OCI-LY3 (cell line): Measurements from ENCODE around the gene ZNF534.
"Not testable (repeated sequence)": the region's sequence is repeated elsewhere in the genome, so short reads cannot be mapped to it uniquely, and the experiment has no call there.

Experiments used
- H2AFZ ChIP-seq: fragments of 200-600, 300-600 bp; shearing (Covaris generic); 2 replicates; pipeline ENCODE4 v1.6.0; 2014; ENCODE audit warnings: antibody characterized with exemption, low read depth, low read length
- H3K27ac ChIP-seq: fragments of 200-600, 300-600 bp; sonication (generic); 2 replicates; pipeline ENCODE4 v1.5.1; 2014; ENCODE audit warnings: mild to moderate bottlenecking, low read length, moderate library complexity, mixed read lengths
- H3K27me3 ChIP-seq: fragments of 200-600, 300-600 bp; sonication (generic); 2 replicates; pipeline ENCODE4 v1.6.1; 2014; ENCODE audit warnings: low read depth, low read length, mixed read lengths
- H3K36me3 ChIP-seq: fragments of 200-600, 300-600 bp; sonication (generic); replicated peaks from 2 replicates; pipeline ENCODE3; 2014; ENCODE audit warnings: low read depth, low read length, mixed read lengths
- H3K4me1 ChIP-seq: fragments of 300-600, 200-600 bp; sonication (generic); 2 replicates; pipeline ENCODE4 v1.6.1; 2014; ENCODE audit warnings: low read length, mixed read lengths
- H3K4me2 ChIP-seq: fragments of 200-600, 300-600 bp; sonication (generic); 2 replicates; pipeline ENCODE4 v1.6.1; 2014; ENCODE audit warnings: low read length, mixed read lengths
- H3K4me3 ChIP-seq: fragments of 300-600, 200-600 bp; sonication (generic); 2 replicates; pipeline ENCODE4 v1.5.1; 2014; ENCODE audit warnings: antibody characterized with exemption, mild to moderate bottlenecking, low read length, moderate library complexity
- H3K79me2 ChIP-seq: fragments of 300-600, 200-600 bp; shearing (Covaris generic); 2 replicates; pipeline ENCODE4 v1.6.1; 2014; ENCODE audit warnings: mild to moderate bottlenecking, low read length, mixed read lengths
- H3K9ac ChIP-seq: fragments of 300-600, 200-600 bp; shearing (Covaris generic); 2 replicates; pipeline ENCODE4 v1.6.0; 2014; ENCODE audit warnings: mild to moderate bottlenecking, low read length, moderate library complexity
- H3K9me3 ChIP-seq: fragments of 200-600, 300-600 bp; shearing (Covaris generic); 2 replicates; pipeline ENCODE4 v1.6.1; 2014; ENCODE audit warnings: low read length, mixed read lengths; ENCODE audit not compliant: insufficient read depth
- H4K20me1 ChIP-seq: fragments of 200-600, 300-600 bp; sonication (generic); 2 replicates; pipeline ENCODE4 v1.6.1; 2016; ENCODE audit warnings: low read length, mixed read lengths; ENCODE audit not compliant: insufficient read depth
- CTCF ChIP-seq: fragments of 200-600, 300-600 bp; sonication (generic); IDR thresholded peaks from 2 replicates; pipeline ENCODE4 v1.5.1; 2014; ENCODE audit warnings: antibody characterized with exemption, low read length, low read depth
- EZH2phosphoT487 ChIP-seq: fragments of 200-600 bp; shearing (Covaris generic); IDR thresholded peaks from 2 replicates; pipeline ENCODE4 v1.6.1; 2018; ENCODE audit warnings: antibody characterized with exemption, mixed run types, low read depth

Gene ZNF534

GRCh38 chr19:52492994-52493470 lies 64.1 kb downstream of the ZNF534 start:
- no peak for TF ChIP-seq CTCF
- TF ChIP-seq EZH2phosphoT487 = no peak
- Histone ChIP-seq H3K4me1 (no peaks in the 10 kb centered on the region), H3K79me2 (no peaks in the 10 kb centered on the region), H3K4me3 (no peak overlapping the region), H4K20me1 (no peaks in the 10 kb centered on the region), H2AFZ (no peak overlapping the region), H3K27ac (no peak overlapping the region), H3K9ac (no peak overlapping the region), H3K9me3 (no peaks in the 10 kb centered on the region), H3K4me2 (no peak overlapping the region), H3K27me3 (no peaks in the 10 kb centered on the region), H3K36me3 (no peaks in the 10 kb centered on the region)

- H3K9me3 ChIP-seq = peaks cover 10% of the 10 kb centered on the region; the same call in 1 of the 2 replicates
- no peak overlapping the region for H3K4me3 ChIP-seq
- no peak overlapping the region for H2AFZ ChIP-seq
- no peak overlapping the region for H3K4me2 ChIP-seq
- H3K27ac ChIP-seq = no peak overlapping the region
- no peaks in the 10 kb centered on the region for H3K79me2 ChIP-seq
- H3K4me1 ChIP-seq = no peaks in the 10 kb centered on the region
- no peaks in the 10 kb centered on the region for H3K36me3 ChIP-seq
- no peaks in the 10 kb centered on the region for H3K27me3 ChIP-seq
- TF ChIP-seq EZH2phosphoT487 (no peak), CTCF (no peak)
- no peaks in the 10 kb centered on the region for H4K20me1 ChIP-seq
- no peak overlapping the region for H3K9ac ChIP-seq
Measured at GRCh38 chr19:52494518-52494917, 65.6 kb downstream of the ZNF534 start.

- Histone ChIP-seq H3K9me3 (peaks cover 11% of the 10 kb centered on the region; the same call in 1 of the 2 replicates), H2AFZ (no peak overlapping the region), H3K4me2 (no peak overlapping the region), H3K4me3 (no peak overlapping the region), H3K36me3 (no peaks in the 10 kb centered on the region), H3K27ac (no peak overlapping the region), H4K20me1 (no peaks in the 10 kb centered on the region), H3K4me1 (no peaks in the 10 kb centered on the region), H3K27me3 (no peaks in the 10 kb centered on the region), H3K9ac (no peak overlapping the region), H3K79me2 (no peaks in the 10 kb centered on the region)
- TF ChIP-seq EZH2phosphoT487 = no peak
- TF ChIP-seq CTCF = no peak
Measured at GRCh38 chr19:52498571-52498970, 69.6 kb downstream of the ZNF534 start.

DNA sequence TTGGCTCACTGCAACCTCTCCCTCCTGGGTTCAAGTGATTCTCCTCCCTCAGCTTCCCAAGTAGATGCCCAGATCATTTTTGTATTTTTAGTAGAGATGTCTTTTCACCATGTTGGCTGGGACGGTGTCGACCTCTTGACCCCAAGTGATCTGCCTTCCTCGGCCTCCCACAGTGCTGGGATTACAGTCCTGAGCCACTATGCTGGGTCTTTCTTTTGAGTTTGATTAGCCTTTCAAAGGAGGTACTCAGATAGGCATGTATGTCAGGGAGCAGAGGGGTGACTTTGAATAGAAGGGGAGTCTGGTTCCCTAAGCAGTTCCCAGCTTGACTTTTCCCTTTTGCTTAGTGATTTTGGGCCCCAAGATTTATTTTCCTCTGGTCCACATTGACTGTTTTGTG lies 71.5 kb downstream of the ZNF534 start:
- not testable (repeated sequence) for H3K36me3 ChIP-seq, H3K27me3 ChIP-seq, H4K20me1 ChIP-seq, H3K79me2 ChIP-seq, H3K4me1 ChIP-seq, H3K4me3 ChIP-seq, H2AFZ ChIP-seq, H3K27ac ChIP-seq, H3K4me2 ChIP-seq, H3K9ac ChIP-seq
- peaks cover 11% of the 10 kb centered on the region; the same call in 1 of the 2 replicates for H3K9me3 ChIP-seq

DNA sequence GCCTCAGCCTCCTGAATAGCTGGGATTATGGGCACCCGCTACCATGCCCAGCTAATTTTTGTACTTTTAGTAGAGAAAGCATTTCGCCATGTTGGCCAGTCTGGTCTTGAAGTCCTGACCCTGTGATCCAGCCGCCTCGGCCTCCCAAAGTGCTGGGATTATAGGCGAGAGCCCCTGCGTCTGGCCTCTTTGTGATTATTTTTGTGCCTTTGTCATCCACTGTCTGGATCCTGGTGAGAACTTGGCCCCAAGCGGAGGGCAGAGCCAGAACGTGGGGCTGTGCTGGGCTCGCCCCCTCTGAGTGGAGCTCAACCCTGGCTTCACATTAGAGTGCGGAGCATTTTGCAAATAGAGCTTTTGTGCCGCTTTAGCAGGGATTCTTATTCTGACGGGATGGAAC lies 72.0 kb downstream of the ZNF534 start:
- not testable (repeated sequence) for H3K27ac ChIP-seq, H3K27me3 ChIP-seq, H3K4me2 ChIP-seq

More for the DNA sequence above, 72.0 kb downstream of the ZNF534 start:
- H3K4me3 ChIP-seq, H4K20me1 ChIP-seq, H3K79me2 ChIP-seq, H3K36me3 ChIP-seq, H3K4me1 ChIP-seq, H3K9ac ChIP-seq, H2AFZ ChIP-seq: not testable (repeated sequence)
- peaks cover 11% of the 10 kb centered on the region; the same call in 1 of the 2 replicates for H3K9me3 ChIP-seq
